Gastrocnemius medialis (tissue), 4 donors: Measurements from ENCODE around the gene ERO1A.

ENCODE experiments used
- POLR2A ChIP-seq, 2 donors: fragments of 450-650 bp; IDR thresholded peaks; one replicate each; pipeline ENCODE4 v1.6.1; 2017; ENCODE audit warnings: antibody characterized with exemption in 2 of 2, mild to moderate bottlenecking in 2 of 2, moderate library complexity in 2 of 2
- TF ChIP-seq, protein P1 (sequence below), 5 experiments: fragments of 450-650 bp in 3 of 5; fragments of 200-600 bp in 2 of 5; sonication (generic) in 2 of 5; IDR thresholded peaks in 4 of 5; conservative IDR thresholded peaks in 1 of 5; 1 replicate in 4 of 5; 2 replicates in 1 of 5; pipeline ENCODE4 v1.5.1; 2016 to 2019; ENCODE audit warnings: antibody characterized with exemption in 5 of 5, mild to moderate bottlenecking in 3 of 5, moderate library complexity in 3 of 5

DNA sequence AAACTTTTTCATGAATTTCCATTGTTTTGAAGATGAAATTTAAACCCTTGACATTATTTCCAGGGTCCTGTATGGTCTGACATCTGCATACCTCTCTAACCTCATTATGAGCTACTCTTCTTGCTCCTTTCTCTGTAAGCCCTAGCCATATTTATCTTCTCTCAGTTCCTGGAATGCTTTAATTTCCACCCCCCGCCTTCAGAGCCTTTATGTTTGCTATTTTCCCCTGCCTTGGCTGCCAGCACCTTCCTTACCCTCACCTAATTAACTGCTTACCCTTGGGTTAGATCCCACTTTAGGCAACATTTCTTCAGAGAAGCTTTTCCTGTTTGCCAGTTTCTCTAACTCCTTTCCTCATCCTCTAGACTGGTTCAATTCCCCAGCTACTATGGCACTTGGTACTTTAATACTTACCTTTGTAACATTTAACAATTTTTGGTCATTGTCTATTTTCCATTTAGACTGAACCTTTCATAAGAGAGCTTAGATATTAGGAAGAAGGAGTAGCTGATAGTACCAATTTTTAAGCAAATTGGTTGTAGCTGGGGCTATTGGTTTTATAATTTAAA lies 40.6 kb upstream of the ERO1A start:
- TF ChIP-seq, protein P1, sequence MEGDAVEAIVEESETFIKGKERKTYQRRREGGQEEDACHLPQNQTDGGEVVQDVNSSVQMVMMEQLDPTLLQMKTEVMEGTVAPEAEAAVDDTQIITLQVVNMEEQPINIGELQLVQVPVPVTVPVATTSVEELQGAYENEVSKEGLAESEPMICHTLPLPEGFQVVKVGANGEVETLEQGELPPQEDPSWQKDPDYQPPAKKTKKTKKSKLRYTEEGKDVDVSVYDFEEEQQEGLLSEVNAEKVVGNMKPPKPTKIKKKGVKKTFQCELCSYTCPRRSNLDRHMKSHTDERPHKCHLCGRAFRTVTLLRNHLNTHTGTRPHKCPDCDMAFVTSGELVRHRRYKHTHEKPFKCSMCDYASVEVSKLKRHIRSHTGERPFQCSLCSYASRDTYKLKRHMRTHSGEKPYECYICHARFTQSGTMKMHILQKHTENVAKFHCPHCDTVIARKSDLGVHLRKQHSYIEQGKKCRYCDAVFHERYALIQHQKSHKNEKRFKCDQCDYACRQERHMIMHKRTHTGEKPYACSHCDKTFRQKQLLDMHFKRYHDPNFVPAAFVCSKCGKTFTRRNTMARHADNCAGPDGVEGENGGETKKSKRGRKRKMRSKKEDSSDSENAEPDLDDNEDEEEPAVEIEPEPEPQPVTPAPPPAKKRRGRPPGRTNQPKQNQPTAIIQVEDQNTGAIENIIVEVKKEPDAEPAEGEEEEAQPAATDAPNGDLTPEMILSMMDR (IDR thresholded peaks at IDR 0.05 in 4 of 5, conservative IDR thresholded peaks at IDR 0.05 in 1 of 5), result no peak
- no peak for TF ChIP-seq POLR2A (IDR thresholded peaks at IDR 0.05)
